Stomach (tissue), 9 donors: ENCODE results near the gene GNL1. TPM values are rescaled to one million over a fixed set of nuclear protein-coding genes. Genes with fewer than 3 reads are reported as not detected.

Experiments used
- DNase-seq, 2 donors: peaks; one replicate each; pipeline versions ENCODE4 v3.0.0 to v3.0.0-alpha.2; 2013 to 2019
- H3K27ac ChIP-seq, 5 donors: fragments of 200-600 bp in 4 of 5; sonication (generic) in 4 of 5; one replicate each; pipeline ENCODE4 v1.5.1; 2013 to 2019; ENCODE audit warnings: mild to moderate bottlenecking in 1 of 5, moderate library complexity in 1 of 5
- H3K27me3 ChIP-seq, 3 donors: fragments of 200-600 bp; sonication (generic); one replicate each; pipeline ENCODE4 v1.5.1; 2017 to 2019; ENCODE audit warnings: mixed run types in 1 of 3
- H3K36me3 ChIP-seq, 4 donors: fragments of 200-600 bp; sonication (generic); 1 replicate in 3 of 4; 2 replicates in 1 of 4; pipeline ENCODE4 v1.5.1; 2016 to 2019
- H3K4me1 ChIP-seq, 4 donors: fragments of 200-600 bp; sonication (generic); one replicate each; pipeline ENCODE4 v1.5.1; 2016 to 2019
- H3K4me3 ChIP-seq, 4 donors: fragments of 200-600 bp; sonication (generic) in 3 of 4; one replicate each; pipeline ENCODE4 v1.5.1; 2016 to 2019; ENCODE audit warnings: mild to moderate bottlenecking in 1 of 4
- H3K9me3 ChIP-seq, 4 donors: fragments of 200-600 bp; sonication (generic); one replicate each; pipeline ENCODE4 v1.5.1; 2016 to 2019
- CTCF ChIP-seq, 7 experiments: fragments of 450-650 bp in 4 of 7; fragments of 200-600 bp in 3 of 7; sonication (generic) in 3 of 7; IDR thresholded peaks; one replicate each; pipeline ENCODE4 v1.5.1; 2016 to 2019; ENCODE audit warnings: antibody characterized with exemption in 7 of 7, control low read depth in 2 of 7, mild to moderate bottlenecking in 1 of 7
- EP300 ChIP-seq: sonication (generic); formaldehyde crosslinking; IDR thresholded peaks from one replicate; pipeline ENCODE4 v1.6.1; 2017; ENCODE audit warnings: antibody characterized with exemption
- POLR2A ChIP-seq, 4 donors: fragments of 450-650 bp; IDR thresholded peaks; one replicate each; pipeline ENCODE4 v1.6.1; 2016; ENCODE audit warnings: antibody characterized with exemption in 4 of 4, control low read depth in 2 of 4, mild to moderate bottlenecking in 1 of 4, moderate library complexity in 1 of 4
- POLR2AphosphoS5 ChIP-seq, 3 donors: sonication (generic); formaldehyde crosslinking; IDR thresholded peaks; one replicate each; pipeline ENCODE4 v1.6.1; 2016; ENCODE audit warnings: antibody characterized with exemption in 3 of 3
- WGBS, 5 donors: extraction: QIAGEN DNeasy Blood & Tissue Kit in 3 of 5; methylation state at CpG; one replicate each; pipeline versions ENCODE4 v1.1.5 to v1.1.7; 2013 to 2018; 5-methylcytosine and 5-hydroxymethylcytosine counted together
- intact Hi-C: fragments of 100-400 bp; cut with DNase I; formaldehyde crosslinking; loops from one replicate; pipeline ENCODE4 v1.15.1; 2023; ENCODE audit warnings: low total_unique reads
- polyA plus RNA-seq, 3 donors: library from polyadenylated mRNA; stranded (reverse); fragments of 200-250 nt; gene quantifications; one replicate each; pipeline ENCODE4 v1.2.3, GENCODE V29; 2013
- total RNA-seq, 5 donors: library from RNA; depleted of rRNA; stranded (reverse); fragments of >200 nt; gene quantifications; one replicate each; pipeline versions ENCODE4 v1.1.0 to v1.2.3, GENCODE V29; 2014 to 2016
- donor health status: healthy with polysubstance abuse.
- donor health status: Bipolar disorder and iron deficiency.
- donor health status: healthy.

GNL1 gene
- total and polyA plus RNA-seq, 8 donors: 12.7 to 53.3 (median 31.2) TPM

DNA sequence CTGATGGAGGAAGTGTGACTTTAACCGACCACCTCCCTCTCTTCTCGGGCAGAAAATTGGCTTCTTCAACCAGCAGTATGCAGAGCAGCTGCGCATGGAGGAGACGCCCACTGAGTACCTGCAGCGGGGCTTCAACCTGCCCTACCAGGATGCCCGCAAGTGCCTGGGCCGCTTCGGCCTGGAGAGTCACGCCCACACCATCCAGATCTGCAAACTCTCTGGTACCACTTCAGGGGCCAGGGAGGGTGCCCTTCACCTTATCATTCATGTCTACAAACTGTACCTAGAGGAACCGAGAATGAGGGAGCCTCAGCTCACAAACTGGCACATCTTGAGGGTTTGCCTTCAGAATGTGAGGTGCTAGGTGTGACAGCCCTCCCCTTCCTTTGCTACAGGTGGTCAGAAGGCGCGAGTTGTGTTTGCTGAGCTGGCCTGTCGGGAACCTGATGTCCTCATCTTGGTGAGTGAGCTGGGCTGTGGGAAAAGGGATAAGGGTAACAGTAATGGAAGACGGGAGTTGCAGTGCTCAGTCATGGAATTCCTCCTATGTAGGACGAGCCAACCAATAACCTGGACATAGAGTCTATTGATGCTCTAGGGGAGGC is 33.6 kb upstream of the GNL1 start:
- WGBS, 5 donors: 78 to 91% (median 86%) methylated on average over 14 to 15 of the region's 15 CpGs
- intact Hi-C loops: loop anchor here (10.0 kb wide), 1 partner anchor 45 kb away; no protein-coding TSS in a partner anchor
- TF ChIP-seq POLR2A (IDR thresholded peaks at IDR 0.05) (no peak), POLR2AphosphoS5 (IDR thresholded peaks at IDR 0.05) (no peak), CTCF (IDR thresholded peaks at IDR 0.05) (no peak), EP300 (no peak)
- H3K4me1 ChIP-seq: peaks cover 4 to 13% (median 11%) of the 10 kb centered on the region in 4 donors
- peaks cover 62 to 100% (median 98%) of the 10 kb centered on the region in 4 donors for H3K36me3 ChIP-seq
- no peaks in the 10 kb centered on the region for H3K27me3 ChIP-seq
- no peak overlapping the region for H3K4me3 ChIP-seq
- peak overlapping the region in 2 of 5 donors; percentile 32 to 37 for H3K27ac ChIP-seq
- DNase-seq: no peak
- H3K9me3 ChIP-seq: no peaks in the 10 kb centered on the region

- no peaks in the 10 kb centered on the region for H3K4me1 ChIP-seq
- TF ChIP-seq POLR2AphosphoS5 (IDR thresholded peaks at IDR 0.05) (no peak), POLR2A (IDR thresholded peaks at IDR 0.05) (no peak), EP300 (no peak), CTCF (IDR thresholded peaks at IDR 0.05) (no peak)
- intact Hi-C loops: no loop called here
- H3K27me3 ChIP-seq: no peaks in the 10 kb centered on the region
- DNase-seq: no peak
- no peak overlapping the region for H3K27ac ChIP-seq
- 87 to 92% (median 88%) methylated on average over 5 of the region's 5 CpGs for WGBS, 5 donors
- no peak overlapping the region for H3K4me3 ChIP-seq
- H3K9me3 ChIP-seq: no peaks in the 10 kb centered on the region
- H3K36me3 ChIP-seq: peaks cover 89 to 100% (median 100%) of the 10 kb centered on the region in 4 donors
Measured at GRCh38 chr6:30583921-30584320, 27.6 kb upstream of the GNL1 start.

- Histone ChIP-seq H3K4me1 (peaks cover 11 to 29% (median 24%) of the 10 kb centered on the region in 4 donors), H3K9me3 (no peaks in the 10 kb centered on the region), H3K36me3 (peaks cover 54 to 86% (median 69%) of the 10 kb centered on the region in 4 donors), H3K27ac (no peak overlapping the region), H3K4me3 (no peak overlapping the region), H3K27me3 (no peaks in the 10 kb centered on the region)
- intact Hi-C loops: no loop called here
- no peak for DNase-seq
- TF ChIP-seq EP300: no peak
- TF ChIP-seq POLR2A (IDR thresholded peaks at IDR 0.05): no peak
- no peak for TF ChIP-seq POLR2AphosphoS5 (IDR thresholded peaks at IDR 0.05)
- TF ChIP-seq CTCF (IDR thresholded peaks at IDR 0.05): no peak
- 95 to 99% (median 97%) methylated on average over 8 of the region's 8 CpGs for WGBS, 5 donors
Measured at GRCh38 chr6:30578051-30578450, 21.8 kb upstream of the GNL1 start.

GRCh38 chr6:30573113-30573512 is 16.8 kb upstream of the GNL1 start:
- intact Hi-C loops: no loop called here
- H3K36me3 ChIP-seq: peaks cover 9 to 37% (median 19%) of the 10 kb centered on the region in 4 donors
- no peaks in the 10 kb centered on the region for H3K9me3 ChIP-seq
- no peaks in the 10 kb centered on the region for H3K27me3 ChIP-seq
- H3K4me1 ChIP-seq: peaks cover 32 to 67% (median 52%) of the 10 kb centered on the region in 4 donors
- WGBS, 5 donors: 43 to 58% (median 48%) methylated on average over 4 of the region's 4 CpGs
- peak overlapping the region in 1 of 5 donors; percentile 21 for H3K27ac ChIP-seq
- TF ChIP-seq EP300: no peak
- TF ChIP-seq POLR2A (IDR thresholded peaks at IDR 0.05): no peak
- TF ChIP-seq CTCF (IDR thresholded peaks at IDR 0.05): no peak
- TF ChIP-seq POLR2AphosphoS5 (IDR thresholded peaks at IDR 0.05): no peak
- no peak for DNase-seq
- H3K4me3 ChIP-seq: peak overlapping the region in 1 of 4 donors; percentile 87
